Spleen (tissue), 7 donors: ENCODE measurements around the gene RRBP1.

Source experiments
- POLR2A ChIP-seq, 3 donors: fragments of 450-650 bp; IDR thresholded peaks; one replicate each; pipeline ENCODE4 v1.5.1; 2017; ENCODE audit warnings: antibody characterized with exemption in 3 of 3, mild to moderate bottlenecking in 1 of 3
- POLR2AphosphoS5 ChIP-seq, 3 donors: sonication (generic); formaldehyde crosslinking; IDR thresholded peaks; one replicate each; pipeline ENCODE4 v1.5.1; 2017; ENCODE audit warnings: antibody characterized with exemption in 3 of 3
- TF ChIP-seq, protein P1 (sequence below), 11 experiments: fragments of 200-600 bp in 7 of 11; fragments of 450-650 bp in 4 of 11; sonication (generic) in 4 of 11; IDR thresholded peaks in 8 of 11; conservative IDR thresholded peaks in 3 of 11; 1 replicate in 7 of 11; 2 replicates in 4 of 11; pipeline versions ENCODE4 v1.4.0 to v1.8.0; 2016 to 2021; ENCODE audit warnings: antibody characterized with exemption in 11 of 11, inconsistent platforms in 4 of 11, mild to moderate bottlenecking in 1 of 11
- donor health status: DM: no; HTN: no; CAD: no; lungs with moderate emphysema.
- donor health status: DM: no; HTN: no; CAD: no.
- donor health status: DM: no; HTN: no; CAD: no.

DNA sequence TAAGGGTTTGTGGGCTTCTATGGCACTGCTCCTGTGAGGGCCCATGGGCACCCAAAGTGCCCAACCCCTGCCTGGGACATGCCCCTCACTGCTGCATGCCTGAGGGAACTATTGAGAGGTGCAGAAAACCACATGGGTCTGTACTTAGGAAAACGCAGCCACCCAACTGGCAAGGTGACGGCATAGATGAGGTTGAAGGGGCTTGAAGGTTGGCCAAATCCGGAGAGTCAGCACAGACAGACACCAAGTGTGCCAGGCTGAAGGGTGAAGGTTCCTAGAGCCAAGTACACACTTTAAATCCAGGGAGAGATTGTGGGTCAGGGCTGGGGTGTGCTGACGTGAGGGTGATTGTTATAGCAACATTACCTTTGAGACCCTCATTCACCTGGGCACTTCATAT lies 23.9 kb upstream of the RRBP1 start:
- TF ChIP-seq, protein P1, sequence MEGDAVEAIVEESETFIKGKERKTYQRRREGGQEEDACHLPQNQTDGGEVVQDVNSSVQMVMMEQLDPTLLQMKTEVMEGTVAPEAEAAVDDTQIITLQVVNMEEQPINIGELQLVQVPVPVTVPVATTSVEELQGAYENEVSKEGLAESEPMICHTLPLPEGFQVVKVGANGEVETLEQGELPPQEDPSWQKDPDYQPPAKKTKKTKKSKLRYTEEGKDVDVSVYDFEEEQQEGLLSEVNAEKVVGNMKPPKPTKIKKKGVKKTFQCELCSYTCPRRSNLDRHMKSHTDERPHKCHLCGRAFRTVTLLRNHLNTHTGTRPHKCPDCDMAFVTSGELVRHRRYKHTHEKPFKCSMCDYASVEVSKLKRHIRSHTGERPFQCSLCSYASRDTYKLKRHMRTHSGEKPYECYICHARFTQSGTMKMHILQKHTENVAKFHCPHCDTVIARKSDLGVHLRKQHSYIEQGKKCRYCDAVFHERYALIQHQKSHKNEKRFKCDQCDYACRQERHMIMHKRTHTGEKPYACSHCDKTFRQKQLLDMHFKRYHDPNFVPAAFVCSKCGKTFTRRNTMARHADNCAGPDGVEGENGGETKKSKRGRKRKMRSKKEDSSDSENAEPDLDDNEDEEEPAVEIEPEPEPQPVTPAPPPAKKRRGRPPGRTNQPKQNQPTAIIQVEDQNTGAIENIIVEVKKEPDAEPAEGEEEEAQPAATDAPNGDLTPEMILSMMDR (IDR thresholded peaks at IDR 0.05 in 8 of 11, conservative IDR thresholded peaks at IDR 0.05 in 3 of 11) = no peak
- TF ChIP-seq POLR2A (IDR thresholded peaks at IDR 0.05) (no peak), POLR2AphosphoS5 (IDR thresholded peaks at IDR 0.05) (no peak)
